Endothelial cell of hepatic sinusoid (primary cell): Measurements from ENCODE around the gene GOLGA8J.
"Not testable (repeated sequence)": the region's sequence is repeated elsewhere in the genome, so short reads cannot be mapped to it uniquely, and the experiment has no call there.

Source experiments
- in situ Hi-C: cut with HindIII; loops from 2 replicates; pipeline ENCODE4 v1.10.0; 2017; ENCODE audit warnings: low sequenced_read_pairs

GOLGA8J gene

GRCh38 chr15:30073915-30074314 is 8.8 kb upstream of the GOLGA8J start:
- in situ Hi-C loops, result no loop called here

DNA sequence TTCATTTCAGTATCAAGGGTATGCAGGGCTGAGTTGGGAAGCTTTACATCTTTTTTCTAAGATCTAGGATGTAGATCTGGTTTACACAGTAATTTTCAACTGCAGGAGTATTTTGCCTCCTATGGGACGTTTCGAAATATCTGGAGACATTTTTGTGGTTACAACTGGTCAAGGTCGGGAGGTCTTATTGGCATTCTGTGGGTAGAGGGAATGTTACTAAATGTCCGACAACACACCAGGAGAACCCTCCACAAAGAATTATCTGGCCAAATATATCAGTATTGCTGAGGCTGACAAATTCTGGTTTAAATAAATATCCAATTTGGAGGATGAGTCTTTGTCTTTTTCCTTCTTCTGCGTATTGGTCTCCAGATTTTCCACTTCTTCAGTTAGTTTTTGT is 1.9 kb upstream of the GOLGA8J start:
- in situ Hi-C loops, result not testable (repeated sequence)

GRCh38 chr15:30097827-30098226 is 15.1 kb downstream of the GOLGA8J start:
- in situ Hi-C loops, result not testable (repeated sequence)

GRCh38 chr15:30102890-30103289 is 20.1 kb downstream of the GOLGA8J start:
- in situ Hi-C loops, result not testable (repeated sequence)

- in situ Hi-C loops, result not testable (repeated sequence)
Measured at GRCh38 chr15:30103941-30104507, 21.3 kb downstream of the GOLGA8J start.

DNA sequence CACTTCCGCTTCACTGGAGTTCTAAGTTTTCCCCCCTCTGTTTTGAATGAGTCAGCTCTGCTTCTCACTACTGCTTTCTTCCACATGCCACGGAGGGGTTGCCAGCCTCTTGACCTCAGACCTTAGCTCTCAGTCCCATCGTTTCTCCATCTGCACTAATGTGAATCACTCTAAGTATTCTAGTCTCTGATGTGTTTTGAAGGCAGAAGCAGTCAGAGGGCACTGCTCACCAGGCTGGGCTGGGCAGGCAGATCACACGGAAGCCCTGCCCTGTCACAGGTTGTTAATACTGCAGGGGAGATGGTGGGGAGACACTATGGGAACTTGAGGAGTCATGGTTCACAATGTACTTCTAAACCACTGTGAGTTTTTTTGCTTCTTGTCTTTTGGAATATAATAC is 27.8 kb downstream of the GOLGA8J start:
- in situ Hi-C loops, result not testable (repeated sequence)

DNA sequence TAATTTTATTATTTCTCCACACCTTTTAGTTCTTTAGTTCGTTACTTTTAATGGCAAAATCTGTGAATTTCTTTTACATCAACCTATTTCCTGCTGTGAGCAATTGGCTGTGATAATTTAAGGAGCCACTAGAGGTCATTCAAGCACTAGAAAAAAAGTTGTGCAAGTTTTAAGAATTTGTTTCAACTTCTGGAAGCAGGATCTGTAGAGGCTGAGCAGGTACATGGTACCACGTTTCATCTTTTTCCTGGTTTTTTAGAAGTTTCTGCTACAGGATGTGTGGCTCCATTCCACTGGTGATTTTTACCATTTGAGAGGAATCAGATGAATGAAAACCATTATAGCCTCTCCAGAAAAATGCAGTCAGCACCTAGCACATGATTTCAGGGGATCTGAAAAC is 47.3 kb downstream of the GOLGA8J start:
- in situ Hi-C loops, result not testable (repeated sequence)

GRCh38 chr15:30134751-30135150 is 52.0 kb downstream of the GOLGA8J start, which contains the start of gene GOLGA8T:
Gene GOLGA8T (plus strand): TSS chr15:30135051. CDS start chr15:30135149, 98 bp downstream.
- in situ Hi-C loops, result not testable (repeated sequence)
